CD4-positive, alpha-beta T cell treated with Interleukin-2 at 100 ng/mL for 4 hours (primary cell): ENCODE results near the gene KLHDC3.

ENCODE experiments used
- DNase-seq: peaks from one replicate; pipeline ENCODE4 v3.0.0-alpha.2; 2020; ENCODE audit warnings: low spot score

KLHDC3 gene, protein sequence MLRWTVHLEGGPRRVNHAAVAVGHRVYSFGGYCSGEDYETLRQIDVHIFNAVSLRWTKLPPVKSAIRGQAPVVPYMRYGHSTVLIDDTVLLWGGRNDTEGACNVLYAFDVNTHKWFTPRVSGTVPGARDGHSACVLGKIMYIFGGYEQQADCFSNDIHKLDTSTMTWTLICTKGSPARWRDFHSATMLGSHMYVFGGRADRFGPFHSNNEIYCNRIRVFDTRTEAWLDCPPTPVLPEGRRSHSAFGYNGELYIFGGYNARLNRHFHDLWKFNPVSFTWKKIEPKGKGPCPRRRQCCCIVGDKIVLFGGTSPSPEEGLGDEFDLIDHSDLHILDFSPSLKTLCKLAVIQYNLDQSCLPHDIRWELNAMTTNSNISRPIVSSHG

DNA sequence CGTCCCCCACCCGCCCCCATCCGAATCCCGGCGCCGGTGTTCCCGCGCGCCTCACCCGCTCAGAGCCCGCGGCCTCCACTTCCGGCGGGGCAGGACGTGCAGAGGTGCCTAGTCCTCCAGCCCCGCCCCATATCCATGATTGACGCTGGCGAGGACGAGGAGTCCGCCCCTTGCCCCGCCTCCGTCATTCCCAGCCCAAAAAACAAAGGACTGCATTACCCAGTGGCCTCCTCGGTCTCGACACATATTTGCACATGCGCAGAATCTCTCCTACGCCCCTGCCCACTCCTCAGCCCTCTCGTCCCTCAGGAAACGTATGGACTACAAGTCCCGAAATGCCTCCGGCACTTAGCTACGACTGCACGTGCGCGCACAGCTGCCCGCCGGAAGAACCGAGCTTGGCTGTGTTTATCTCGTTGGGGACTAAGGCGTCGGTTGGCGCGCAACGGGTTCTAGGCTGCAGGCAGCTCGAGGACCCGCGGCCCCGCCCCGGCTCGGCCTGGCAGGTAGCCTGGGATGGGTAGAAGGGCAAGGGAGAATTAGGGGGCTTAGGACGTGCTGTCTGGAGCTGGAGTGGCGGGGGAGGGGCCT is at the start of gene KLHDC3, which contains the start of gene MEA1:
Gene KLHDC3, plus strand, starts transcription at position 407 of the 591 bp plus-strand sequence. CDS start 2,944 bp downstream, outside the sequence.
Gene MEA1, minus strand, starts transcription at position 104 of the 591 bp plus-strand sequence. CDS start 133 bp downstream, outside the sequence.
- peak; percentile 100 for DNase-seq

DNA sequence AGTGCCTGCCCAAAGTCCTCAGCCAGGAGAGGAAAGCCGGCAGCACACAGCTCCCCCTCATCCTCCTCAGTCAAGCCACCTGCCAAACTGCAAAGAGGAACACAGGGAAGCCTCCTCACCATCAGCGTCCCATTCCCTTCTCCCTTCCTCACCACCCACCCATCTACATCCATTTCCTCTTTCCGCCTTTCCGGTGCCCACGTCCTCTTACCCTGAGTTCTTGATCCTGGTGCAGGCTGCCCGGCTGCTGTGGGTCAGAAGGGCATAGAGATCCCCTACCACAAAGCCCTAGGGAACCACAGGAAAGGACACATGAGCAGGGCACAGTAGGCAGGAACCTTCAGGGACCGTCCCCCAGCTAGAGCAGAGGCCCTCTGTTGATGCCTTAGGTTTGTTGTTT is 47.5 kb upstream of the KLHDC3 start:
- no peak for DNase-seq

DNA sequence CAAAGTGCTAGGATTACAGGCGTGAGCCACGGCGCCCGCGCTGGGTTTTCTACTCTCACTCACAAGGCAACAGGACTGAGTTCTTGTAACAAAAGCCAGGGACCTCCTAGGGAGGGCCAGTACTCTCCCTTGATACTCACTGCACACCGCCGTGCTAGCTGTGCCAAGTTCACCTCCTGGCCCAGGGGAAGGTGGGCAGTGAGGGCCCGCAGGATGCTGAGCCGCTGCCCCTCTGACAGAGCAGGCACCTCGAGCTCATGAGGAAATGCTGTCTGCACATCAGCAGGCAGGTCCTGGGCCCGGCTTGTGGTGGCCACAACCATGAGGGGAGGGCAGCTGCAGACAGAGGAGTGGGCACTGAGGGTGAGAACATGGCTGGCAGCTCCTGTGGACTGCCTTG is 46.8 kb upstream of the KLHDC3 start:
- no peak for DNase-seq

DNA sequence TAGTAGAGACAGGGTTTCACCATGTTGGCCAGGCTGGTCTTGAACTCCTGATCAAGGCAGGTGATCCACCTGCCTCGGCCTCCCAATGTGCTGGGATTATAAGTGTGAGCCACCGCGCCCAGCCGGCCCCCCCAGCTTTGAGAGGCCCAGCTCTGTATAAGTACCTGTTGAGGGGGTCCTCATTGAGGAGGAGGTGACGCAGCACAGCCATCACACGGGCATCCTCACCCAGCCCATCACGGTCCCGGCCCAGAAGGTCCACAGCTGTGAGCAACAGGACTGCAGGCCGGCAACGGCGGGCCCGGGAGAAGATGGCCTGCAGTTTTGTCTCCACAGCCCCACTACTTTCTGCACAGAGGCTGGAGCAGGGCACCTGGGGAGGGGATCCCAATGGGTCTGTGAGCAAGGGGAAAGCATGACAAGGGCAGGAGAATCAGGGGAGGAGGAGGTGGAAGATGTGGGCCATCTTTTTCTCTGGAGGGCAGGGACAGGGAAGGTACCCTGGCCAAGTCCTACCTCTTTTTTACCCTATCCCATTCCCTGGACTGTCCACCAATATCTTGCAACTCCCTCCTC is 45.8 kb upstream of the KLHDC3 start:
- no peak for DNase-seq

DNA sequence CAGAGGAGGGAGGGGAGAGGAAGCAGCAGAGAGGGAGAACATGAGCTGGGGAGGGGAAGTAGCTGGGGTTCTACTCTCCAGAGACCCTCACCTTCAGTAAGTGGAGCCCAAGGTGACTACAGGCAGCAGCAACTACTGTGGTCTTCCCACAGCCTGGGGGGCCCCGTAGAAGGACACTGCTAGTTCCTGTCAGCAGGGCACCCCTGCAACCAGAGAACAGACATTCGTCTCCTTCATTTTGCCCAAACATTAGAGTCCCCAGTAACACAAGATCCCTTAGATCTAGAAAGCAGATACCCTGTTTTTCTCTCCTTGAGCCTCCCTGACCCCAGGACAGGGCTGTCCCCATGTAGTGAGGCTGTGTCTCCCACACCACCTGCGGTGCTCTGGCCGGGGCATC is 45.3 kb upstream of the KLHDC3 start:
- DNase-seq: no peak

DNA sequence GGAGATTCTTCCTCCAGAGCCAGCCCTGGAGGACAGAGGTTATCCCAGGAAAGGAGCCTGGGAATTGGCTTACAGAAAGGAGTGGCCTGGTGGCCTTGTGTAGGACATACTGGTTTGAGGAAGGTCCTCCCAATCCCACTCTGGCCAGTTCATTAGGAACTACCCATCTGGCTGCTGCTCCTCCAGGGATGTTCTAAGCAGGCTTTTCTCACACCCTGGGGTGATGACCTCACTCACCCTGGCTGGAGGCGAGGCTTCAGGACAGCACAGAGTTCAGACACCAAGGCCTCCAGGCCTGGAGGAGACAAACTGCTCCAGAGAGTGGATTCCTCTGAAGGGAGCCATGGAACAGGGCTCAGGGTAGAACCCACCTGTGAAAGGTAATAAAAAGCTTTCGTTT is 44.6 kb upstream of the KLHDC3 start:
- no peak for DNase-seq

DNA sequence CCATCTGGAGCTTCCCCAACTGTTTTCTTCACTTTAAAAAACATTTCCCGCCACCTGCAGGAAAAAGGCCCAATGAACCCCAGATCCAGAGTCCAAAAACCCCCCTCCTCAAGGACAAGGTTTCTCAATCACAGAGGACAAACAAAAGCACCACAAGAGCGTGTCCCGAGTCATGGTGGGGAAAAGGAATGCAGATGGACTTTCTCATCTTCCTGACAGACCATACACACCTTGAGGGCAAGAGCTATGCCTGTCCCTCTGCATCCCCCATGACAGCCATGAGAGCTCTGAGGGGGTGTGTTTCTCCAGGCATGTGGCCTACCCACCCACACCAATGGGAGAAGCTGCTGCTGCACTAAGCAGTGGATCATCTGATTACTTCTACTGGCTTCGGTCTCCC is 44.1 kb upstream of the KLHDC3 start:
- DNase-seq: no peak

DNA sequence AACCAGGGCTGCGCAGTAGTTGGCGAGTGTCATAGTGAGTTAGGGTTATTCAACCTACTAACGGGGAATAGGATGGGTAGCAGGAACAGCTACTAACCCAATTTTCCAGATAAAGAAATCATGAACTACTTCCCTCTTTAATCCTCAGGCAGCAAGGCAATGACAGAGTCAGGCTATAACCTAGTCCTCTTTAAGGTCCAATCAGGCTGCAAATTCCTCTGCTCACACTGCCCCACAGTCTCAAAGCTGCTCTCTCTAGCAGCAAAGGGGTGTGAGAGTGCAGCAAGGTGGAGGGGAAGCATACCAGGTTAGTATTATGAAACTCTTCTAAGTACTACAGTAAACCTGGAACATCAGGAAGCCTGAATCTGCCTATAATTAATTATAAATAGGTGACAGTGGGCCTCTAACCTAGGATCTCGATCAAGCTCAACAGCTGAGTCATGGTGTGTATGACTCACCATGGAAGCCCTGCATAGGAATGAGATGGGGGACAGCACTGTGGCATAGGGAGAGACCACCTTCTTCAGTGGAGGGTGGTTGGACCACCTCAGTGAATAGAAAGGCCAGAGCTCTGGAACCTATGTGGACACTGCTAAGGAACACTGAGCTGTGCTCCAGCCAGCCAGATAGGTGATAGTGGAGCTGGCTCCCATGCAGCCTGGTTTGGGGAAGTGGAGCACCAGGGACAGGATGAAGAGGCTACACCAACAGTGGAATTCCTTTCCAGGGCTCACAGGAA is 43.0 kb upstream of the KLHDC3 start:
- DNase-seq: no peak

DNA sequence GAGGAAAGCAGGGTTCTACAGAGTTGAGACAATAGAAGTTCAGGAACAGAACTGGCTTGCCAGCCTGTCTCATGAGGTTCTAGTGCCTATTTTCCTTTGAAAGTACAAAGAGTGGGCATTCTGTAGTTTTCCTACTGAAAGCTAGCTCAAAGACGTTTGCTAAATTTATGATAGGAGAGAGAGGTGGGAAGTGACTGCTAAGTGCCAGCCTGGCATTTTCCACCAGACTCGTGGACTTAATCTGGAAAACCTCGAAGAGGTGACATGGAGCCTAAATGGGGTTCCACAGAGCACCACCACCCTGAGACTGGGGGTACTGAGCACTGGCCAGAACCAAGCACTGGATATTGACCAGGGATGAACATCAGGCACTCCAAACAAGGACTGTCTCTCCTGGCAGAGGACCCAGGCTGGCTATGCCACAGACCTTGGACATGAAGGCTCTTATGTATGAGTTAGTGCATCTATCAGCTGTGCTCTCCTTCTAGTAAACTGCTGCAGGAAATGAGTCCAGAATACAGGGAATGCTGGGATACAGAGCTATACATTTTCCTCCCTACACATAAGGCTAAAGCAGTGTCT is 42.2 kb upstream of the KLHDC3 start:
- DNase-seq: no peak

DNA sequence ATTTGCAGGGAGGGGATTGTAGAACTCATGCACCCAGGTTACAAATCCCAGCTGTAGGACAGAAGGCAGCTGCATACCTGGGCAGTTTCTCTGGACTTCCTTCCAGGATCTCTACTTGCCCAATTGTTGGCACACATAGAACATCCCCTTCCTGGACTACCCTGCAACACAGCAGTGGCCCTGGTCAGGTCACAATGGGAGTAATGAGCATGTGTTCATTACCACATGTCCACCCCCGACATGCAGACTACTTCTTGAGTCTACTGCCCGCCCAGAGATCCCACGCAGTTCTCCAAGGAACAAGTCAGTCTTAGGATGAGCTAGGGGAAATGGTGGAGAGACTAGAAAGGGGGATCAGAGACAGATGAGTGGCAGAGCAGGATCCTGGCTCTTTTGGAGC is 40.1 kb upstream of the KLHDC3 start:
- DNase-seq: no peak

DNA sequence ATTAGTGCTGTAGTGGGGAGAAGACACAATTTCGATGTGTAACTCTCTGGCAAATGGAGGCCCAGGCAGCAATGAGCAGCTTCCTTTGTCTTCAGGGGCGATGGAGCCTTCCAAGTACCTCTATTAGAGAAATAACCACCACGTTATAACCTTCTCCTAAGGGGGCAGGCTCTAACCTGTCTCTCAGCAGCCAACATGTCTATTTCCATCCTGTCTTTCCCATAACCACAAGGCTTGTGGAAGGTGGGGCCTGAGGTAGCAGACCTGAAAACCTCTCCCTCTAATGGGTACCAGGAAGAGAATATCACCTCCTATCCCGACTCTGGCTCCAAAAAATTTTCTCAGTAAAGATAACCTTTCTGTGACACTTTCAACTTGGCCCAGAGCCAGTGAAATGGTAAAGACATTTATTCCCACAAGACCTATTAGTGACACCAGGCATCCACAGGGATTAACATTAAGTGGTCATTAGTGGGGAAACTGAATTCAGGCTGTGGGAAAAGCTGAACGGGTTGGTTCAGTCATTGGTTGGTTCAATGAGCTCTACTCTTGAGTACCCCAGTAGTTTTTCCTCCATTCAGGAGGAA is 39.0 kb upstream of the KLHDC3 start:
- no peak for DNase-seq

DNA sequence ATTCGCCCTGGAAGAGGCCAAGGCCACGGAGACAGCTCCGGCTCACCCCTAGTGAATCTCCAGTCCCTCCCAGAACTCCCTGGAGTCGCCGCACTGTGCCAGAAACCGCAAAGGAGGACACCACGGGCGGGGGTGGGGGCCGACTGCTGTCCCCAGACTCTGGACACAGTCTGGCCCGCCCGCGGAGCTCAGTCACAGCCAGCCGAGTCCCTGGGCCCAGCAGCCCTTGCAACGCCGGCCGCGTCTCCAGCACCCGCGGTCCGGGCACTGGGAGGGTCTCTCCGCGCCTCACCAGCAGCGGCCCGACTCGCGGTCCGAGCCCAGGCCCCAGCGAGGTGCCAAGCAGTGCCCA is 35.6 kb upstream of the KLHDC3 start:
- DNase-seq: no peak

DNA sequence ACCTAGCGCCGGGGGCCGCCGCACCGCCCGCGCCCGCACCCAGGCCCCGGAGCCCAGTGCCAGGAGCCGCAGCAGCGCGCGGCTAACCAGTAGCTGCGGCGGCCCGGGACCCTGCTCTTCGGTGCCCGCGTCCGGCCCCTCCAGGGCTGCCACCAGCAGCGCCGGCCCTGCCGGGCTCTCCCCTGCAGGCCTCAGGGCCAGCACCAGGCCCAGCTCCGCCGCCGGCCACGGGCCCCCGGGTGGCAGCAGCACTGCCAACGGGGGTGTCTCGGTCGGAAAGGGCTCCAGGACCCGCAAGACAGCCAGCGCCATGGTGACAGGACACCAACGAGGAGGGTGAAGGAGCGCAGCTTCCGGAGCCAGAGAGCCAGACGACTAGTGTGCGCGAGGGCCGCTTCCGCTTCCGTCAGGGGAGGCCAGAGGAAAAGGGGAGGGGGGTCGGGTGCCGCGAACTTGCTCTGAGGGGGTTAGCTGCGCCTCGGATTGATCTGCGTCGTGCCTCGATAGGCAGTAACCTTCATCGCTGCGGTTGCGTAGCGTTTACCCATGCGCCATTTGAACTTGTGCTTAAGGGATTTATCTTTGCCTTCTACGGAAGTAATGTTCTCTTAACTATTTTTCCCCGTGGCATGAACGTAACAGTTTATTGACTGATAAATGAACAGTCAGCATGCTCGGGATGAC is 35.1 kb upstream of the KLHDC3 start, which contains the start of gene PEX6:
Gene PEX6, minus strand, starts transcription at position 343 of the 684 bp plus-strand sequence. Its CDS starts 31 bp downstream, at position 312.
- peak; percentile 91 for DNase-seq

DNA sequence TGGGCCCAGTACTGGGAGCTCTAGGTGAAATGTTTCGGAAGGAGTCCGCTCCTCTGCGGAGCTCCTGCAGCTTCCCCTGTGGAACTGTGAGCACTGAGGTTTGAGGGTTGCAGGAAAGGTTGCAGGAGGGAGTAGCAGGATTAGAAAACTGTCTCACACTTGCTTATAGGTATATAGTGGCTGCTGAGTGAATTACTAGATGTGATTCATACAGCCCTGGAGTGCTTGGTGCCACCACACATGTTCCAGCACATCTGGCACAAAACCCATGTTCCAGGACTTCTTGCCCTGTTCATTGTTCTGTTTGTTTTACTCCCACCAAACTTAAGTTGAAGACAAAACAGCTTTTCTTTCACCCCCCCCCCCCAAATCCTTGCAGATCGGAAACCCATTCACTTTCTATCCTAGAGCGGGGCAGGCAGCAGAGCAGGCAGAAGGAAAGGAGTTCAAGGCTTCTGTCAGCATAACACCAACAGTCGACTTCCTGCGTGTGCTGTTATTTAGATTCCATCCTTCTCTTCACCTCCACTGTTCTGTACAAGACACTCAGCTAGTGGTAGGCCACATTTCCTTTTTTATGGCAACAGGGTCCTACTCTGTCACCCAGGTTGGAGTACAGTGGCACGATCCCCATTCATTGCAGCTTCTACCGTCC is 34.4 kb upstream of the KLHDC3 start:
- DNase-seq: peak; percentile 39

DNA sequence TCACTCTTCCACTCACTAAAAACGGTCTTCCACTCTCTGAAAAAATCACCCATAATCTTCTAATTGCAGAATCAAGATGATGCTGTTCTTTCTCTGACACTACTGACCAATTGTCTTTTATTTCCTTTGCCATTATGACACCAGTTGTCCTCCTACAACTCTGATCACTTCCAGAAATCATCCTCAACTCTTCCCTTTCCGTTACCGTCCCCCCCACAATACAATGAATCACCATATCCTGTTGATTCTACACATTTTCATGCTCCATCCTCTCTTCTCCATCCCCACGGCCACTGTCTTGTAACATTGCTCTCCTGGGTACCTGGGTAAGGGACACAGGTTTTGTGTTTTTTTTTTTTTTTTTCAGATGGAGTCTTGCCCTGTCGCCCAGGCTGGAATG is 32.2 kb upstream of the KLHDC3 start:
- DNase-seq: no peak

DNA sequence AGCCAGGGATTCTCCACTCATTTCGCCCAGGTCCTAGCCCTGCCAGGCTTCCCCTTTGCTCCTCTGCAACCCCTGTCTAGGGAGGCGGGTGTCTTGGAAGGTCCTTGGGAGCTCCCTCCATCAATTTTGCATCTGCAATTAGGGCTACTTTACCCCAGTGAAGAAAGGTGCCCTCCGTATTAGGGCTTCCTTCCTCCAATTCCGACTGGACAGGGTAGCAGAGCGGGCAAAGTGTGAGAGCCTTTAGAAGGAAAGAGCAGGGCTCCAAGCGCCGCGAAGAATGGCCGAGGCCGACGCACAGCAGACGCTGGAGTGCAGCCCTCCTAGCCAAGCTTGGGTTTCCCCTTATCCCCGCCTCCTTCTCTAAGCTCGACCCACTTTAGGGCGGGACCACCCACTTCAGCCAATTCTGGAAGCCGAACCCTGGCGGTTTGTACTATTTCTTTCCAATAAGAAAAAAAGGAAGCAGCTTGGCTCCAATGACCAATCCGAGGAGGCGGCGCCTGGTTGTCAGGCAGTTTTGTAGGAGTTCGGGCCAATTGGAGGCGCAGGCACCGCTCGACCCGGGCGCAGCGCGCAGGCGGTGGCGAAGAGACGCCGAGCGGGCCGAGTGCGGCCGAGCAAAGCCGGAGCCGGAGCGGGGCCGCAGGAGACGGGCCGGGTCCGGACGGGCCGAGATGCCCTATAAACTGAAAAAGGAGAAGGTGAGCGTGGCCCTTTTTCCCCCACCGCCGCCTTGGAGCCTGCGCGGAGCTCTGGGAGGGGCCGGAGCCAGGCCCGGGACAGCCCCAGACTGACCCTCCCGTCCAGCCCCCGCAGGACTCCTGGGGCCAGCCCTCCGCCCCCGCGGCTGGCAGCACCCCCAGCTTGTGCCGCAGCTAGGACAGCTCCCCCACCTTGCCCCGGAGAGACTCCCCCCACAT is 29.8 kb upstream of the KLHDC3 start, which contains the start of gene PPP2R5D:
Gene PPP2R5D, plus strand, starts transcription at position 570 of the 923 bp plus-strand sequence. Its CDS starts 108 bp downstream, at position 678.
- DNase-seq: peak; percentile 99

DNA sequence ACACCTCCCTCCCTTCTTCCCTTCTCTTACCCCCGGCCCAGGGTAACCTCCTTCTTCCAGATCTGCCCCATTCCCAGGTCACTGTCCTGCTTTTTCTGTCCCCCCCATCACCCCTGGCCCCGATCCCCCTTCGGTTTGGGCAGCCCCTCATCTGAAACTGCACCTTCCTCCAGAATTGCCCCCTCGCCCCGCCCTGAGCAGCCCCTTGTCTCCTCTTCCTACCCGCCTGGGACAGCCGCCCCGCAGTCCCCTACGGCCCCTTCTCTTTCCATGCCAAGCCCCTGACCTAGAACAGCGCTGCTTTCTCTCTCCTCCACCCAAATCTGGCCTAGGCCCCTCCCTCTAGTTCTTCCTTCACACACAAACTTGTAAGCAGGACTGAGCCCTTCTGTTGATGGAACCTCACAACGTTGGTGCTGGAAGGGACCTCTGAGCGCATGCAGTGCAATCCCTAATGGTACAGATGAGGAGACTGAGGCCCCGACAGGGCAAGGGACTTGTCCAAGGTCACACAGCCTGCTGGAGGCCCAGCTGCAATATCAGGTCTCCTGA is 29.0 kb upstream of the KLHDC3 start:
- DNase-seq: peak; percentile 20

DNA sequence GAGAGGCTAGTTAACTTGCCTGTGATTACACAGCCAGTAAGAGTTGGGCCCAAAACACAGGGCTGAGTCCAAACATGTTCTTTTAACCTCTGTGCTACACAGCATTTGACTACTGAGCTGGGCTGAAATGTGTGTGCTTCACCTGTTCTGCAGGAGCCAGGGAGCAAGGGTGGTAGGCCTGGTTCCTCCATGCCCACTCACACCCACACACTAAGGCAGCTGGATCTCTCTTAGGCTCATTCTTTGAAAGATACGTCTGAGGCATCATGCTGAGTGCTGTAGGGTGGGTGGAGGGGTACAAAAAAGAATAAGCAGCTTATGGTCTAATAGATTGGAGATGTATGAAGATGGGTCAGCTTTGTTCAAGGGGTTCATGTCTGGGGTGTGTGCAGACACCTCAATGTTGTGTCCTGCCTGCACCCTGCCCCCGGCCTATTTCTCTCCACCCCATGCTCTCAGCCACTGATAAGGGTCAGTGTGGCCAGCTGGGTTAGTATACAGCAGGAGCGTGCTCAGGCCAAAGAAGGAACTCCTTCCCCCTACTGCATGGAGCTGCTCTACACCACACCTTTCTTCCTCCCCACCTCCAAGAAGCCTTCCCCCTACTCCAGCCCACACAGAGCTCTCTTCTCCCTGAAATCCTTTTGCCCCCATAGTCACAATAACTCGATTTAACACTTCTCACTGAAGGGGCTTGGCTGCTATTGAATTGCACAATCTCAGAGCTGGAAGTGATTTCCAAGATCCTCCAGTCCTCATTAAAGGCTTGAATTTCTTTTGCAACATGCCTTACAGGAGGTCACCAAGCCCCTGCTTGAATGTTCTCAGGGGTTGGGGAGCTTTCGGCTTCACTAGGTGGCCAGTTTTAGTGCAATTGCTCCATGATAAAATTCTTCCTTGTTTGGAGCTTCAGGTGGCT is 26.3 kb upstream of the KLHDC3 start:
- no peak for DNase-seq
